SK-N-SH (cell line): ENCODE measurements around the gene PLA2G5. TPM values are rescaled to one million over a fixed set of nuclear protein-coding genes. Genes with fewer than 3 reads are reported as not detected.

ENCODE experiments used
- CTCF ChIA-PET: fragments of 300-600, 350-600 bp; formaldehyde crosslinking; extraction: SDS; loops from one replicate; lab custom pipeline; 2021; lab: Yijun Ruan, JAX
- POLR2A ChIA-PET: fragments of 350-600 bp; sonication (Branson Sonifier 250); formaldehyde crosslinking; extraction: SDS; loops from one replicate; lab custom pipeline; 2020; ENCODE audit warnings: antibody characterized with exemption, inconsistent platforms; lab: Yijun Ruan, JAX
- DNase-seq: peaks from one replicate; pipeline ENCODE4 v3.0.0; 2012
- H2AFZ ChIP-seq: fragments of 200-600 bp; sonication (generic); 2 replicates; pipeline ENCODE4 v1.8.1; 2016; ENCODE audit warnings: antibody characterized with exemption, mild to moderate bottlenecking, low read depth
- H3F3A ChIP-seq: fragments of 200-600 bp; sonication (generic); replicated peaks from 2 replicates; pipeline ENCODE3; 2016; ENCODE audit warnings: antibody characterized with exemption, mild to moderate bottlenecking; ENCODE audit not compliant: insufficient read depth
- H3K27ac ChIP-seq, 2 experiments: fragments of 200-500 bp in 1 of 2; fragments of 200-600 bp in 1 of 2; sonication (Bioruptor generic) in 1 of 2; sonication (generic), shearing (Covaris generic) in 1 of 2; 2 replicates each; pipeline versions ENCODE4 v1.5.1 to v1.6.1; 2014 to 2016; ENCODE audit warnings: low read depth in 2 of 2, inconsistent platforms in 1 of 2, low read length in 1 of 2, mild to moderate bottlenecking in 1 of 2, mixed read lengths in 1 of 2
- H3K27me3 ChIP-seq: fragments of 200-600 bp; sonication (generic), shearing (Covaris generic); 2 replicates; pipeline ENCODE4 v1.6.1; 2016; ENCODE audit warnings: mixed run types; ENCODE audit not compliant: insufficient read depth
- H3K36me3 ChIP-seq, 2 experiments: fragments of 200-500 bp in 1 of 2; fragments of 200-600 bp in 1 of 2; sonication (Bioruptor generic) in 1 of 2; sonication (generic) in 1 of 2; replicated peaks in 1 of 2; 2 replicates each; pipeline versions ENCODE3 to v1.5.1; 2014 to 2016; ENCODE audit warnings: low read length in 1 of 2, mild to moderate bottlenecking in 1 of 2; ENCODE audit not compliant: insufficient read depth in 2 of 2, control insufficient read depth in 1 of 2
- H3K4me1 ChIP-seq, 2 experiments: fragments of 200-500 bp in 1 of 2; fragments of 200-600 bp in 1 of 2; sonication (Bioruptor generic) in 1 of 2; sonication (generic), shearing (Covaris generic) in 1 of 2; 2 replicates each; pipeline versions ENCODE4 v1.5.1 to v1.6.1; 2014 to 2016; ENCODE audit warnings: low read depth in 1 of 2, low read length in 1 of 2, mixed run types in 1 of 2; ENCODE audit not compliant: insufficient read depth in 2 of 2, control insufficient read depth in 1 of 2
- H3K4me2 ChIP-seq: fragments of 200-600 bp; sonication (generic), shearing (Covaris generic); 2 replicates; pipeline ENCODE4 v1.6.1; 2017; ENCODE audit warnings: mixed run types
- H3K4me3 ChIP-seq, 2 experiments: fragments of 200-500 bp in 1 of 2; fragments of 200-600 bp in 1 of 2; sonication (Bioruptor generic) in 1 of 2; sonication (generic), shearing (Covaris generic) in 1 of 2; 2 replicates each; pipeline versions ENCODE4 v1.5.1 to v1.8.1; 2014 to 2016; ENCODE audit warnings: low read depth in 2 of 2, inconsistent platforms in 1 of 2, low read length in 1 of 2, mild to moderate bottlenecking in 1 of 2, mixed read lengths in 1 of 2, moderate library complexity in 1 of 2
- H3K79me2 ChIP-seq: fragments of 200-600 bp; sonication (generic); 2 replicates; pipeline ENCODE4 v1.8.1; 2017; ENCODE audit warnings: mild to moderate bottlenecking; ENCODE audit not compliant: insufficient read depth
- H3K9ac ChIP-seq: fragments of 200-600 bp; sonication (generic); 2 replicates; pipeline ENCODE4 v1.6.1; 2017; ENCODE audit warnings: mixed run types
- H3K9me2 ChIP-seq: fragments of 200-600 bp; sonication (generic); 2 replicates; pipeline ENCODE4 v1.6.1; 2017; ENCODE audit warnings: mixed run types
- H3K9me3 ChIP-seq: fragments of 200-600 bp; sonication (generic); 2 replicates; pipeline ENCODE4 v1.6.1; 2017; ENCODE audit warnings: mixed run types, mild to moderate bottlenecking, moderate library complexity
- H4K20me1 ChIP-seq: fragments of 200-600 bp; sonication (generic); 2 replicates; pipeline ENCODE4 v1.6.1; 2017; ENCODE audit warnings: mild to moderate bottlenecking, mixed run types; ENCODE audit not compliant: insufficient read depth
- CHD2 ChIP-seq: fragments of 150-350 bp; IDR thresholded peaks from 2 replicates; pipeline ENCODE4 v1.6.1; 2018; ENCODE audit warnings: low read length; ENCODE audit not compliant: partially characterized antibody
- EZH2phosphoT487 ChIP-seq: fragments of 200-600 bp; sonication (generic); IDR thresholded peaks from 2 replicates; pipeline ENCODE4 v1.6.1; 2017; ENCODE audit warnings: low read depth, mixed run types, mild to moderate bottlenecking, antibody characterized with exemption, moderate library complexity, borderline replicate concordance
- FOXM1 ChIP-seq: IDR thresholded peaks from 2 replicates; pipeline ENCODE4 v1.4.0; 2012; ENCODE audit warnings: low read depth, mild to moderate bottlenecking
- GABPA ChIP-seq: IDR thresholded peaks from 2 replicates; pipeline ENCODE4 v1.4.0; 2012; ENCODE audit warnings: low read depth, mild to moderate bottlenecking
- GATA2 ChIP-seq: sonication (generic); formaldehyde crosslinking; IDR thresholded peaks from 2 replicates; pipeline ENCODE4 v1.5.0; 2020; ENCODE audit warnings: mild to moderate bottlenecking, missing genetic modification reagents
- JUND ChIP-seq: IDR thresholded peaks from 2 replicates; pipeline ENCODE4 v1.4.0; 2012
- NRF1 ChIP-seq: IDR thresholded peaks from 2 replicates; pipeline ENCODE4 v1.6.1; 2012; ENCODE audit warnings: low read depth, mild to moderate bottlenecking, low read length
- RFX5 ChIP-seq: IDR thresholded peaks from 2 replicates; pipeline ENCODE4 v1.6.1; 2012; ENCODE audit warnings: mild to moderate bottlenecking, improper control_type of control experiment, low read length
- SIN3A ChIP-seq: IDR thresholded peaks from 2 replicates; pipeline ENCODE4 v1.6.1; 2012; ENCODE audit warnings: low read depth, mild to moderate bottlenecking, low read length, moderate library complexity, borderline replicate concordance
- TAF1 ChIP-seq: IDR thresholded peaks from 2 replicates; pipeline ENCODE4 v1.6.1; 2012; ENCODE audit warnings: low read depth, mild to moderate bottlenecking, low read length, moderate library complexity, borderline replicate concordance
- TCF12 ChIP-seq: IDR thresholded peaks from 2 replicates; pipeline ENCODE4 v1.4.0; 2012
- YY1 ChIP-seq: IDR thresholded peaks from 2 replicates; pipeline ENCODE4 v1.4.0; 2012; ENCODE audit warnings: low read depth, mild to moderate bottlenecking
- WGBS: methylation state at CpG from one replicate; pipeline ENCODE4 v1.1.6; 2017; ENCODE audit warnings: low lambda C conversion rate; 5-methylcytosine and 5-hydroxymethylcytosine counted together
- polyA plus RNA-seq, 3 experiments: library from polyadenylated mRNA; depleted of rRNA; stranded (reverse); fragments of >200 nt; gene quantifications; 2 replicates each; pipeline ENCODE4 v1.2.3, GENCODE V29; 2012
- TF ChIP-seq, protein P1 (sequence below): IDR thresholded peaks from 2 replicates; pipeline ENCODE4 v1.4.0; 2012; ENCODE audit warnings: low read depth, borderline replicate concordance
- TF ChIP-seq, protein P2 (sequence below): IDR thresholded peaks from 2 replicates; pipeline ENCODE4 v1.4.0; 2012; ENCODE audit warnings: low read depth
- TF ChIP-seq, protein P3 (sequence below): fragments of 200-600 bp; sonication (generic); IDR thresholded peaks from 2 replicates; pipeline ENCODE4 v1.6.1; 2017; ENCODE audit warnings: antibody characterized with exemption, mild to moderate bottlenecking, moderate library complexity
- TF ChIP-seq, protein P4 (sequence below): fragments of 150-350 bp; IDR thresholded peaks from 2 replicates; pipeline ENCODE4 v1.6.1; 2017; ENCODE audit warnings: antibody characterized with exemption, low read length, low read depth, borderline replicate concordance
- TF ChIP-seq, protein P5 (sequence below): fragments of 150-350 bp; IDR thresholded peaks from 2 replicates; pipeline ENCODE4 v1.6.1; 2016; ENCODE audit warnings: mild to moderate bottlenecking, low read depth, low read length

Gene PLA2G5
- polyA plus RNA-seq, 1 of the 3 experiments (the other 2 are of a cell fraction) = not detected

DNA sequence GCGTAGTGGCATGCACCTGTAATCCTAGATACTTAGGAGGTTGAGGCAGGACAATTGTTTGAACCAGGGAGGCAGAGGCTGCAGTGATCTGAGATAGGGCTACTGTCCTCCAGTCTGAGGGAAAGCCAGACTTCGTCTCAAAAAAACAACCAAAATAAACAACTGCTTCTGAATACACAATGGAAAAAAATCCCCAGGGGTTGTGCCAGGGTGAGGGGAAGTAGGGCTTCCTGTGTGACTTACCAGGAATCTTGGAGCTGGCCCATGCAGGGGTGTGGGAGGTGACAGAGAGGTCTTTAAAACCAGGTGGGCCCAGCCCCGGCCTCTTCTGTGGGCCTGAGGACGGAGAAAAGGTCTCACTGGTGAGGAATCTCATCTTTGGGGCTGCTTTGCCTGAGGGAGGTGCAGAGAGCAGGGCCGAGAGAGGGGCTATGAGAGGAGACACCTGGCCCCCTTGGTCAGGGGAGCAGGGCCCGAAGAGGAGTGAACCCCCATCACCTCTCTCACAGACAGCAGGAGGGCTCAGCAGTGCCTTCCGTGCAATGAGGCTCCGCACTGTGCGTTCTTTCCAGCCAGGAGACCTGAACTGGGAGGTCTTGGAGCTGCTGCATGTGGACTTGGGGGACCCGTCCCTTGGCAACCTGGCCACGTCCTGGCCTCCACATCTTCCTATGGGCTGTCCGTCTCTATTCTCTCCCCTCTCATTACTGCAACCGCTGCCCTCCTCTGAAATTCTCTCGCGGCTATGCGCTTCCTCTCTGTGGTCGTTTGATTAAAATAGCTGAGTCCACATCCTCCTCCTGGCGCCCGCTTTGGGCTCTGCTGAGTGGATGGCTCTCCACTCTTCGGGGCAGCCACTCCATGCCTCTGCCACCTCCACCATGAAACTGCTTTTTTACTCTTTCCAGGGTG, 10.7 kb downstream of the PLA2G5 start:
- Histone ChIP-seq H3K36me3 (no peaks in the 10 kb centered on the region), H3K4me1 (peaks cover 0 to 10% of the 10 kb centered on the region in 2 experiments; a peak in 1 of 4 replicates), H3K79me2 (no peaks in the 10 kb centered on the region), H3K4me3 (no peak overlapping the region), H3K27me3 (peaks cover 15% of the 10 kb centered on the region; the same call in 1 of the 2 replicates), H3K9ac (no peak overlapping the region), H3F3A (no peaks in the 10 kb centered on the region), H3K4me2 (no peak overlapping the region), H3K27ac (no peak overlapping the region), H3K9me3 (no peaks in the 10 kb centered on the region), H3K9me2 (no peaks in the 10 kb centered on the region), H2AFZ (no peak overlapping the region), H4K20me1 (no peaks in the 10 kb centered on the region)
- 56% methylated on average over 18 of the region's 20 CpGs for WGBS
- POLR2A ChIA-PET = no interaction called here
- CTCF ChIA-PET = interaction anchor here (0.9 to 3.0 kb wide), 3 partner anchors 71 to 106 kb away, joined by 3 to 9 read pairs (median 3); no protein-coding TSS in a partner anchor
- no peak for DNase-seq
- TF ChIP-seq TAF1 = no peak
- TF ChIP-seq SIN3A = no peak
- TF ChIP-seq CHD2 = no peak
- TF ChIP-seq GATA2 (CRISPR knock-in tag) = no peak
- no peak for TF ChIP-seq EZH2phosphoT487
- TF ChIP-seq JUND = no peak
- no peak for TF ChIP-seq NRF1
- TF ChIP-seq RFX5 = no peak
- TF ChIP-seq, protein P1, sequence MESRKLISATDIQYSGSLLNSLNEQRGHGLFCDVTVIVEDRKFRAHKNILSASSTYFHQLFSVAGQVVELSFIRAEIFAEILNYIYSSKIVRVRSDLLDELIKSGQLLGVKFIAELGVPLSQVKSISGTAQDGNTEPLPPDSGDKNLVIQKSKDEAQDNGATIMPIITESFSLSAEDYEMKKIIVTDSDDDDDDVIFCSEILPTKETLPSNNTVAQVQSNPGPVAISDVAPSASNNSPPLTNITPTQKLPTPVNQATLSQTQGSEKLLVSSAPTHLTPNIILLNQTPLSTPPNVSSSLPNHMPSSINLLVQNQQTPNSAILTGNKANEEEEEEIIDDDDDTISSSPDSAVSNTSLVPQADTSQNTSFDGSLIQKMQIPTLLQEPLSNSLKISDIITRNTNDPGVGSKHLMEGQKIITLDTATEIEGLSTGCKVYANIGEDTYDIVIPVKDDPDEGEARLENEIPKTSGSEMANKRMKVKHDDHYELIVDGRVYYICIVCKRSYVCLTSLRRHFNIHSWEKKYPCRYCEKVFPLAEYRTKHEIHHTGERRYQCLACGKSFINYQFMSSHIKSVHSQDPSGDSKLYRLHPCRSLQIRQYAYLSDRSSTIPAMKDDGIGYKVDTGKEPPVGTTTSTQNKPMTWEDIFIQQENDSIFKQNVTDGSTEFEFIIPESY = no peak

DNA sequence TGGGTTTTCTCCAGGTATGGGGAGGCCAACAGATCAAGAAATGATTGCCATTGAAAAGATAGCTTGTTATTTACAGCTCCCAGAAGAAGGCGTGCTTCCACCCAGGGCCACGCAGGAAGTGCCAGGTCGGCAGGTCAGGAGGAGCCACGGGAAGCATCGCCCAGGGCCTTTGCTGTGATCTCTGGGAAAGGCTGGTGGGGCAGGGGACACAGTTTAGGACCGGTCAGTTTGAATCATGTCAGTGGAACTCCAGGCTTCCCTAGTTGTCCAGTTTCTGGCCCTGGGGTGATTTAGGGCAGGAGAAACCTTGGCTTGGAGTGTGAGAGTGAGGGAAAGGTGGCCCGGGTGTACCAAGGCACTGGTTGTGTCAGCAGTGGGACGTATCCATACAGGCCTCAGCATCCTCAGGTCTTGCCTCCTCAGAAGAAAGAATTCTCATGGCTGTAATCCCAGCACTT, 11.4 kb downstream of the PLA2G5 start:
- DNase-seq = no peak
- WGBS = 44% methylated on average over 7 of the region's 8 CpGs
- H3K36me3 ChIP-seq = no peaks in the 10 kb centered on the region
- H3K9ac ChIP-seq = no peak overlapping the region
- no peaks in the 10 kb centered on the region for H3K9me2 ChIP-seq
- peaks cover 15% of the 10 kb centered on the region; the same call in 1 of the 2 replicates for H3K27me3 ChIP-seq
- no peak overlapping the region for H3K4me3 ChIP-seq
- H4K20me1 ChIP-seq = no peaks in the 10 kb centered on the region
- H3K79me2 ChIP-seq = no peaks in the 10 kb centered on the region
- no peaks in the 10 kb centered on the region for H3F3A ChIP-seq
- CTCF ChIA-PET = interaction anchor here (1.0 to 3.0 kb wide), 2 partner anchors 71 to 107 kb away, joined by 3 to 9 read pairs; no protein-coding TSS in a partner anchor
- TF ChIP-seq FOXM1 (no peak), TCF12 (no peak), YY1 (no peak), GABPA (no peak), NRF1 (no peak), CHD2 (no peak), RFX5 (no peak)
- TF ChIP-seq, protein P2, sequence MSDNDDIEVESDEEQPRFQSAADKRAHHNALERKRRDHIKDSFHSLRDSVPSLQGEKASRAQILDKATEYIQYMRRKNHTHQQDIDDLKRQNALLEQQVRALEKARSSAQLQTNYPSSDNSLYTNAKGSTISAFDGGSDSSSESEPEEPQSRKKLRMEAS = no peak
- TF ChIP-seq, protein P3, sequence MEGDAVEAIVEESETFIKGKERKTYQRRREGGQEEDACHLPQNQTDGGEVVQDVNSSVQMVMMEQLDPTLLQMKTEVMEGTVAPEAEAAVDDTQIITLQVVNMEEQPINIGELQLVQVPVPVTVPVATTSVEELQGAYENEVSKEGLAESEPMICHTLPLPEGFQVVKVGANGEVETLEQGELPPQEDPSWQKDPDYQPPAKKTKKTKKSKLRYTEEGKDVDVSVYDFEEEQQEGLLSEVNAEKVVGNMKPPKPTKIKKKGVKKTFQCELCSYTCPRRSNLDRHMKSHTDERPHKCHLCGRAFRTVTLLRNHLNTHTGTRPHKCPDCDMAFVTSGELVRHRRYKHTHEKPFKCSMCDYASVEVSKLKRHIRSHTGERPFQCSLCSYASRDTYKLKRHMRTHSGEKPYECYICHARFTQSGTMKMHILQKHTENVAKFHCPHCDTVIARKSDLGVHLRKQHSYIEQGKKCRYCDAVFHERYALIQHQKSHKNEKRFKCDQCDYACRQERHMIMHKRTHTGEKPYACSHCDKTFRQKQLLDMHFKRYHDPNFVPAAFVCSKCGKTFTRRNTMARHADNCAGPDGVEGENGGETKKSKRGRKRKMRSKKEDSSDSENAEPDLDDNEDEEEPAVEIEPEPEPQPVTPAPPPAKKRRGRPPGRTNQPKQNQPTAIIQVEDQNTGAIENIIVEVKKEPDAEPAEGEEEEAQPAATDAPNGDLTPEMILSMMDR = no peak
- TF ChIP-seq, protein P4, sequence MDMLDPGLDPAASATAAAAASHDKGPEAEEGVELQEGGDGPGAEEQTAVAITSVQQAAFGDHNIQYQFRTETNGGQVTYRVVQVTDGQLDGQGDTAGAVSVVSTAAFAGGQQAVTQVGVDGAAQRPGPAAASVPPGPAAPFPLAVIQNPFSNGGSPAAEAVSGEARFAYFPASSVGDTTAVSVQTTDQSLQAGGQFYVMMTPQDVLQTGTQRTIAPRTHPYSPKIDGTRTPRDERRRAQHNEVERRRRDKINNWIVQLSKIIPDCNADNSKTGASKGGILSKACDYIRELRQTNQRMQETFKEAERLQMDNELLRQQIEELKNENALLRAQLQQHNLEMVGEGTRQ = no peak
- TF ChIP-seq, protein P5, sequence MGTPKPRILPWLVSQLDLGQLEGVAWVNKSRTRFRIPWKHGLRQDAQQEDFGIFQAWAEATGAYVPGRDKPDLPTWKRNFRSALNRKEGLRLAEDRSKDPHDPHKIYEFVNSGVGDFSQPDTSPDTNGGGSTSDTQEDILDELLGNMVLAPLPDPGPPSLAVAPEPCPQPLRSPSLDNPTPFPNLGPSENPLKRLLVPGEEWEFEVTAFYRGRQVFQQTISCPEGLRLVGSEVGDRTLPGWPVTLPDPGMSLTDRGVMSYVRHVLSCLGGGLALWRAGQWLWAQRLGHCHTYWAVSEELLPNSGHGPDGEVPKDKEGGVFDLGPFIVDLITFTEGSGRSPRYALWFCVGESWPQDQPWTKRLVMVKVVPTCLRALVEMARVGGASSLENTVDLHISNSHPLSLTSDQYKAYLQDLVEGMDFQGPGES = no peak
- no peak overlapping the region for H3K27ac ChIP-seq
- peaks cover 0 to 10% of the 10 kb centered on the region in 2 experiments; a peak in 1 of 4 replicates for H3K4me1 ChIP-seq
- no peak overlapping the region for H3K4me2 ChIP-seq
- POLR2A ChIA-PET = no interaction called here
- H3K9me3 ChIP-seq = no peaks in the 10 kb centered on the region
- H2AFZ ChIP-seq = no peak overlapping the region
